Measurements from ENCODE around the gene SLC26A2.

SLC26A2 gene

DNA sequence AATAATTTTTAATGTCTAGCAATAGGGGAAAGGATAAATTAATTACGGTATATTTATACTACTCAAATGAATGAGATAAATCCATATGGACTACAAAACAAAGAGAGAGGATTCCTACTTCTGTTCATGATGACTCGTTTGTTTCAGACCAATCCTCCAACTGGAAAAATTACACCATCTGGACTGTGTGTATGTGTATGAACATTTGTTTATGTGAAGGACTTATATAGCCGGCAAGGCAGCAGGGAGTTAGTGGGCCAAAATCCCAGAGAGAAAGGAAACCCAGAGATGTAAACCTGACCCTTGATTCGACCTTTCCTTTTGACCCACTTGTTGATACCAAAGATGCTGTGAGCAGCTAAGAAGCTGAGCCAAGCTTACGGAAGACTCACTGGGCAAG lies 36.1 kb upstream of the SLC26A2 start:
- Histone ChIP-seq H3K27ac (no peak overlapping the region), H3K36me3 (no peaks in the 10 kb centered on the region), H3K27me3 (ENCODE audit: insufficient read depth, low read depth, severe bottlenecking) (no peaks in the 10 kb centered on the region), H3K9me3 (ENCODE audit: severe bottlenecking) (no peaks in the 10 kb centered on the region), H3K4me3 (ENCODE audit: low read depth, low read length) (no peak overlapping the region)
- DNase-seq = no peak
- TF ChIP-seq, protein P1, sequence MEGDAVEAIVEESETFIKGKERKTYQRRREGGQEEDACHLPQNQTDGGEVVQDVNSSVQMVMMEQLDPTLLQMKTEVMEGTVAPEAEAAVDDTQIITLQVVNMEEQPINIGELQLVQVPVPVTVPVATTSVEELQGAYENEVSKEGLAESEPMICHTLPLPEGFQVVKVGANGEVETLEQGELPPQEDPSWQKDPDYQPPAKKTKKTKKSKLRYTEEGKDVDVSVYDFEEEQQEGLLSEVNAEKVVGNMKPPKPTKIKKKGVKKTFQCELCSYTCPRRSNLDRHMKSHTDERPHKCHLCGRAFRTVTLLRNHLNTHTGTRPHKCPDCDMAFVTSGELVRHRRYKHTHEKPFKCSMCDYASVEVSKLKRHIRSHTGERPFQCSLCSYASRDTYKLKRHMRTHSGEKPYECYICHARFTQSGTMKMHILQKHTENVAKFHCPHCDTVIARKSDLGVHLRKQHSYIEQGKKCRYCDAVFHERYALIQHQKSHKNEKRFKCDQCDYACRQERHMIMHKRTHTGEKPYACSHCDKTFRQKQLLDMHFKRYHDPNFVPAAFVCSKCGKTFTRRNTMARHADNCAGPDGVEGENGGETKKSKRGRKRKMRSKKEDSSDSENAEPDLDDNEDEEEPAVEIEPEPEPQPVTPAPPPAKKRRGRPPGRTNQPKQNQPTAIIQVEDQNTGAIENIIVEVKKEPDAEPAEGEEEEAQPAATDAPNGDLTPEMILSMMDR (IDR thresholded peaks at IDR 0.05; ENCODE audit: low read depth, low read length) = no peak

- no peaks in the 10 kb centered on the region for H3K9me3 ChIP-seq (ENCODE audit: severe bottlenecking)
- no peak overlapping the region for H3K27ac ChIP-seq
- TF ChIP-seq, protein P1 (IDR thresholded peaks at IDR 0.05; ENCODE audit: low read depth, low read length) = no peak
- no peaks in the 10 kb centered on the region for H3K36me3 ChIP-seq
- no peaks in the 10 kb centered on the region for H3K27me3 ChIP-seq (ENCODE audit: insufficient read depth, low read depth, severe bottlenecking)
- no peak overlapping the region for H3K4me3 ChIP-seq (ENCODE audit: low read depth, low read length)
- DNase-seq = no peak
Observed at GRCh38 chr5:149930043-149930748, 30.4 kb upstream of the SLC26A2 start.

DNA sequence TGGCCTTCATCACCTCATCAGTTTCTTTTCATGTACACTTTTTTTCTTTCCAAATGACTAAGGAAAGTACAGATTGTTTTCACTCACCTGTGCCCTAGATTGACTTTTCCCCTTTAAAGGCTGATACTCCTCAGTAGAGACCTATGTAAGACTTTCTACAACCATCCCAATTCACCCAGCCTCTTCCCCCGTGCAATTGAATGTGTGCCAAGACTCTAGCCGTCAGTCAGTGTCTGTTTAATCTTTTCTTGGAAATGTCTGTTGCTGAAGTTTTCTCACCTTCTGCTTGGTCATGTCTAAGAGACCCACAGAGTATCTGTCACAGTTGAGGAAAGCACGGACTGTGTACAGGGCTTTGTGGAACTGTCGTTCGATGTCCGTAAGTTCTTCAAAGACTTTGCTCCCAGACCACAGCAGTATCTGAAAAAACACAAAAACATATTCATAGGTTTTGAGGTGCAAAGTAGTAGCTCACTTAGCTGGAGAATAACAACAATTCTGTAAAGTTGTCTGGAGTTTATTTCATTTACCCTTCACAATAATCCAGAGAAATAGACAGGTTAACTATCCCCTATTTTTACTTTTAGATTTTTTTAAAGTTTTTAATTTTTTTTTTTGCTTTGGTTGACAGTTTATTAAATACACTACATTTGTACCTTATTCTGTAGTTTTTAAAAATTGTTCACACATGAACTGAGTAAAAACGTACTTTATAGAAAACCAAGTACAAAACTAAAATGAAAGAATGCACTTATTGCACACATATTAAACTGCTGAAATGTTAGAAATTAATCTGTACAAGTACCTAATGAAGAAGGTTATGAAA lies 29.6 kb upstream of the SLC26A2 start:
- TF ChIP-seq, protein P1 (IDR thresholded peaks at IDR 0.05; ENCODE audit: low read depth, low read length) = no peak
- no peak for DNase-seq

GRCh38 chr5:149931992-149932436 lies 28.5 kb upstream of the SLC26A2 start:
- Histone ChIP-seq H3K9me3 (ENCODE audit: severe bottlenecking) (no peaks in the 10 kb centered on the region), H3K27me3 (ENCODE audit: insufficient read depth, low read depth, severe bottlenecking) (no peaks in the 10 kb centered on the region), H3K4me3 (ENCODE audit: low read depth, low read length) (no peak overlapping the region), H3K27ac (no peak overlapping the region), H3K36me3 (no peaks in the 10 kb centered on the region)
- TF ChIP-seq, protein P1 (IDR thresholded peaks at IDR 0.05; ENCODE audit: low read depth, low read length) = no peak
- DNase-seq = no peak

More for the DNA sequence above, 29.6 kb upstream of the SLC26A2 start:
- no peaks in the 10 kb centered on the region for H3K27me3 ChIP-seq (ENCODE audit: insufficient read depth, low read depth, severe bottlenecking)
- no peak overlapping the region for H3K27ac ChIP-seq
- no peak overlapping the region for H3K4me3 ChIP-seq (ENCODE audit: low read depth, low read length)
- H3K9me3 ChIP-seq (ENCODE audit: severe bottlenecking) = no peaks in the 10 kb centered on the region
- H3K36me3 ChIP-seq = no peaks in the 10 kb centered on the region

- Histone ChIP-seq H3K4me3 (ENCODE audit: low read depth, low read length) (no peak overlapping the region), H3K27me3 (ENCODE audit: insufficient read depth, low read depth, severe bottlenecking) (no peaks in the 10 kb centered on the region), H3K36me3 (no peaks in the 10 kb centered on the region), H3K9me3 (ENCODE audit: severe bottlenecking) (no peaks in the 10 kb centered on the region), H3K27ac (no peak overlapping the region)
- TF ChIP-seq, protein P1 (IDR thresholded peaks at IDR 0.05; ENCODE audit: low read depth, low read length) = no peak
- no peak for DNase-seq
Observed at GRCh38 chr5:149932445-149933350, 27.9 kb upstream of the SLC26A2 start.

Data from WERI-Rb-1 (cell line).